Measurements from ENCODE around the gene IL1RL2. TPM values are rescaled to one million over a fixed set of nuclear protein-coding genes. Genes with fewer than 3 reads are reported as not detected.

IL1RL2 gene
- total RNA-seq, 2 donors from 2014 or later: 0.19 TPM; not detected in 1

- H3K4me3 Mint-ChIP-seq: no peak overlapping the region
- peaks cover 0 to 5% of the 10 kb centered on the region in 2 donors for H3K27me3 Mint-ChIP-seq
- no peaks in the 10 kb centered on the region for H3K36me3 Mint-ChIP-seq
- no peak for DNase-seq (ENCODE audit: low spot score)
- H3K4me1 Mint-ChIP-seq (ENCODE audit: low read depth in 2 of 2): peaks cover 8 to 16% of the 10 kb centered on the region in 2 donors
- ATAC-seq: no peak
- peak overlapping the region in 1 of 2 donors; percentile 66 for H3K27ac Mint-ChIP-seq
- no peaks in the 10 kb centered on the region for H3K9me3 Mint-ChIP-seq
Observed at GRCh38 chr2:102245266-102246151, 58.7 kb downstream of the IL1RL2 start.

DNA sequence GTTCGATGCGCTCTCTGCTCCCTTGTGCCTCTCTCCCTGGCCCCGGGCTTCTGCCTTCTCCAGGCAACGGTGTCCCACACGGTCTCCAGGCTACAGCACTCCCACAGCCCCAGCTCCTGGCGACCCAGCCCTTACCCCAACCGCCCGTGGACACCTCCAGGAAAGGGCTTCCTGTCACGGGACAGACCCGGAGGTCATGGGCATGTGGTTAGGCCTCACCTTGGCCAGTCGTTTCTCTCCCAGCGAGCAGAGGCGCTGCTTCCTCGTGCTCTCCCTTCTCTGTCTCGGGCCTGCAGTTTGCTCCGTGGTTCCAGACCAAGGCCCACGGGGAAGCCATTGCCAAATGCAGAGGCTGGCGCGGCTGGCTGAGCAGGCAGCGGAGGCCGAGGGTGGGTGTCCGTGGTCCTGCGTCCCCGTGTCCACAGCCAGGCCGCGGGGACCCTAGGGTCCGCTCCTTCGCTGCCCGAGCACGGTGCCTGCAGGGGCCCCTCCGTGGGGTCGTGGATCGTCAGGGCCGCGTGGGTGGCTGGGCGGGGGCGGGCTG lies 63.5 kb downstream of the IL1RL2 start:
- H3K4me3 Mint-ChIP-seq: peak overlapping the region; percentile 95
- peaks cover 3% of the 10 kb centered on the region for H3K9me3 Mint-ChIP-seq
- DNase-seq (ENCODE audit: low spot score) (no peak), ATAC-seq (no peak)
- peaks cover 38% of the 10 kb centered on the region in 2 donors for H3K4me1 Mint-ChIP-seq (ENCODE audit: low read depth in 2 of 2)
- peaks cover 5% of the 10 kb centered on the region for H3K36me3 Mint-ChIP-seq
- H3K27me3 Mint-ChIP-seq: peaks cover 0 to 9% of the 10 kb centered on the region in 2 donors
- H3K27ac Mint-ChIP-seq: peak overlapping the region in 1 of 2 donors; percentile 89

- peak; percentile 64 to 65 for ATAC-seq
- Mint-ChIP-seq H3K27ac (peak overlapping the region in 1 of 2 donors; percentile 89), H3K9me3 (peaks cover 3% of the 10 kb centered on the region), H3K27me3 (peaks cover 0 to 7% of the 10 kb centered on the region in 2 donors), H3K4me3 (peak overlapping the region; percentile 95), H3K4me1 (ENCODE audit: low read depth in 2 of 2) (peaks cover 41 to 42% of the 10 kb centered on the region in 2 donors), H3K36me3 (peaks cover 7% of the 10 kb centered on the region)
- no peak for DNase-seq (ENCODE audit: low spot score)
Observed at GRCh38 chr2:102251042-102251848, 64.4 kb downstream of the IL1RL2 start.

GRCh38 chr2:102251849-102252203 lies 65.0 kb downstream of the IL1RL2 start:
- peaks cover 10% of the 10 kb centered on the region for H3K36me3 Mint-ChIP-seq
- H3K27me3 Mint-ChIP-seq: peaks cover 0 to 7% of the 10 kb centered on the region in 2 donors
- peaks cover 3% of the 10 kb centered on the region for H3K9me3 Mint-ChIP-seq
- ATAC-seq: no peak
- peak overlapping the region; percentile 95 for H3K4me3 Mint-ChIP-seq
- DNase-seq (ENCODE audit: low spot score): no peak
- H3K4me1 Mint-ChIP-seq (ENCODE audit: low read depth in 2 of 2): peaks cover 47% of the 10 kb centered on the region in 2 donors
- peak overlapping the region in 1 of 2 donors; percentile 89 for H3K27ac Mint-ChIP-seq

- H3K36me3 Mint-ChIP-seq: peaks cover 10% of the 10 kb centered on the region
- no peak for ATAC-seq
- H3K9me3 Mint-ChIP-seq: peaks cover 3% of the 10 kb centered on the region
- DNase-seq (ENCODE audit: low spot score): no peak
- H3K27ac Mint-ChIP-seq: peak overlapping the region in 1 of 2 donors; percentile 89
- peak overlapping the region; percentile 95 for H3K4me3 Mint-ChIP-seq
- H3K27me3 Mint-ChIP-seq: peaks cover 0 to 7% of the 10 kb centered on the region in 2 donors
- H3K4me1 Mint-ChIP-seq (ENCODE audit: low read depth in 2 of 2): peaks cover 51% of the 10 kb centered on the region in 2 donors
Observed at GRCh38 chr2:102252236-102252635, 65.4 kb downstream of the IL1RL2 start.

DNA sequence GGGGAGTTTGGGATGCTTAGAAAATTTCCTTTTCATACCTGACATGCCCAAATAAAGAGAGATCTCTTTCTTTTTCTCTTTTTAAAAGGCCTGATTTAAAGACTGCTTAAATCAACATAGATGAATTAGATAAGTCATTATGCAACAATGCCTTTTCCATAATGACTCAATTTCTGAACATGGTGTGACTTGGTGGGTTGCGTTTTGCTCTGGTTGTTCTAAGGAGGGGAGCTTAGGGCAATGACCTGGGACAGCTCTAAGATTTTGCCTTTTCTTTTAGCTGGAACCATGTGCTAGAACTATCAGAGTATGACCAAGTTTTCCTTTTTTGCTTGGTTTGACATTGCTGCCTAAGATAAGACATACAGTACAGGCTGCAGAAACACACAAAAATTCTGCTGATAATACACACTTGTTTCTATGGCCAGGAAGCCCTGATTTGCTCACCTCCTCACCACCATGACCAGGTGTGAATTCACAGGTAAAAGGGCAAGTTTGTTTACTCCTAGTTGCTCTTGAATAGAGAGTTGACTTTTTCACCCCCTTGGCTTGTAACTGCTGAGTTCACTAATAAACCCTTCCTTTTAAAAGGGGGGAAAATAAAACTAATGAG lies 66.4 kb downstream of the IL1RL2 start:
- Mint-ChIP-seq H3K27me3 (peaks cover 0 to 7% of the 10 kb centered on the region in 2 donors), H3K36me3 (peaks cover 11% of the 10 kb centered on the region), H3K9me3 (peaks cover 3% of the 10 kb centered on the region), H3K27ac (peak overlapping the region in 1 of 2 donors; percentile 89), H3K4me3 (peak overlapping the region; percentile 95), H3K4me1 (ENCODE audit: low read depth in 2 of 2) (peaks cover 60 to 61% of the 10 kb centered on the region in 2 donors)
- ATAC-seq (peak; percentile 80 to 81), DNase-seq (ENCODE audit: low spot score) (no peak)

- Mint-ChIP-seq H3K9me3 (peaks cover 3% of the 10 kb centered on the region), H3K4me1 (ENCODE audit: low read depth in 2 of 2) (peaks cover 64 to 66% of the 10 kb centered on the region in 2 donors), H3K36me3 (peaks cover 16% of the 10 kb centered on the region), H3K27me3 (peaks cover 0 to 7% of the 10 kb centered on the region in 2 donors), H3K27ac (peak overlapping the region in 1 of 2 donors; percentile 89), H3K4me3 (peak overlapping the region; percentile 95)
- DNase-seq (ENCODE audit: low spot score): no peak
- no peak for ATAC-seq
Observed at GRCh38 chr2:102253753-102254150, 66.9 kb downstream of the IL1RL2 start.

DNA sequence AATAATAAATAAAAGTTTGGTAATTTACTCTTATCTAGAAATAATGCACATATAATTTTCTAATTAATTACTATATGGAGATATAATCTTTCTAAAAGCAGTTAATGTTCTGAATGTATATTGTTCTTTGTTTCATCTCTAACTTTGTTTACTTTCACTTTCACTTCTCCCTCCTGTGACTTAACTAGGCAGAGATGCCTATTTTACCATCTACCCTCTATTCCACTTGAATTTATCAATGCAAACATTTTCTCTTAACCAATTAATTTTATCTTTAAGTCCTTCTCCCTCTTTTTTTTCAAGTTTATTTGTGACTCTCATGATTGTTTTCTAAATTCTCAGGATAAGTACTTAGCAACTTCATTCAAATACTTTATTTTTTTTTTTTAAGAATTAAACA lies 69.5 kb downstream of the IL1RL2 start:
- Mint-ChIP-seq H3K9me3 (peaks cover 3% of the 10 kb centered on the region), H3K4me3 (peak overlapping the region; percentile 77), H3K36me3 (peaks cover 19% of the 10 kb centered on the region), H3K27me3 (no peaks in the 10 kb centered on the region), H3K4me1 (ENCODE audit: low read depth in 2 of 2) (peaks cover 56 to 72% of the 10 kb centered on the region in 2 donors), H3K27ac (no peak overlapping the region)
- DNase-seq (ENCODE audit: low spot score): no peak
- no peak for ATAC-seq

GRCh38 chr2:102256874-102257462 lies 70.1 kb downstream of the IL1RL2 start:
- Mint-ChIP-seq H3K27me3 (no peaks in the 10 kb centered on the region), H3K4me3 (peak overlapping the region; percentile 86), H3K36me3 (peaks cover 19% of the 10 kb centered on the region), H3K4me1 (ENCODE audit: low read depth in 2 of 2) (peaks cover 50 to 67% of the 10 kb centered on the region in 2 donors), H3K27ac (no peak overlapping the region), H3K9me3 (peaks cover 3% of the 10 kb centered on the region)
- ATAC-seq (no peak), DNase-seq (ENCODE audit: low spot score) (no peak)

- ATAC-seq (no peak), DNase-seq (ENCODE audit: low spot score) (no peak)
- Mint-ChIP-seq H3K27ac (no peak overlapping the region), H3K4me1 (ENCODE audit: low read depth in 2 of 2) (peaks cover 40 to 57% of the 10 kb centered on the region in 2 donors), H3K27me3 (no peaks in the 10 kb centered on the region), H3K36me3 (peaks cover 14% of the 10 kb centered on the region), H3K9me3 (no peaks in the 10 kb centered on the region), H3K4me3 (peak overlapping the region; percentile 86)
Observed at GRCh38 chr2:102258025-102258385, 71.2 kb downstream of the IL1RL2 start.

GRCh38 chr2:102258386-102259074 lies 71.7 kb downstream of the IL1RL2 start:
- ATAC-seq (peak; percentile 83), DNase-seq (ENCODE audit: low spot score) (no peak)
- peaks cover 14% of the 10 kb centered on the region for H3K36me3 Mint-ChIP-seq
- peak overlapping the region; percentile 86 for H3K4me3 Mint-ChIP-seq
- peaks cover 36 to 54% of the 10 kb centered on the region in 2 donors for H3K4me1 Mint-ChIP-seq (ENCODE audit: low read depth in 2 of 2)
- H3K9me3 Mint-ChIP-seq: no peaks in the 10 kb centered on the region
- H3K27me3 Mint-ChIP-seq: no peaks in the 10 kb centered on the region
- H3K27ac Mint-ChIP-seq: no peak overlapping the region

- DNase-seq (ENCODE audit: low spot score) (peak; percentile 85), ATAC-seq (peak; percentile 42 to 68)
- peaks cover 19% of the 10 kb centered on the region for H3K36me3 Mint-ChIP-seq
- H3K4me3 Mint-ChIP-seq: no peak overlapping the region
- peaks cover 45 to 59% of the 10 kb centered on the region in 2 donors for H3K4me1 Mint-ChIP-seq (ENCODE audit: low read depth in 2 of 2)
- no peaks in the 10 kb centered on the region for H3K27me3 Mint-ChIP-seq
- no peak overlapping the region for H3K27ac Mint-ChIP-seq
- no peaks in the 10 kb centered on the region for H3K9me3 Mint-ChIP-seq
Observed at GRCh38 chr2:102261467-102262135, 74.8 kb downstream of the IL1RL2 start.
